ENCODE data around the gene SYNDIG1. TPM values are rescaled to one million over a fixed set of nuclear protein-coding genes. Genes with fewer than 3 reads are reported as not detected.

SYNDIG1 gene
- total and polyA plus RNA-seq, 9 of the 15 experiments (the other 6 are each of a cell fraction or from before 2014, with no cell fraction given): not detected

- TF ChIP-seq KDM1A (IDR thresholded peaks at IDR 0.05) (no peak), ZNF24 (IDR thresholded peaks at IDR 0.05) (no peak), EP300 (IDR thresholded peaks at IDR 0.05; ENCODE audit: low read length) (no peak), ZNF232 (CRISPR knock-in tag; IDR thresholded peaks at IDR 0.05) (no peak), CREM (IDR thresholded peaks at IDR 0.05; ENCODE audit: low read depth) (no peak), PPARD (CRISPR knock-in tag; IDR thresholded peaks at IDR 0.05) (no peak), GABPB2 (CRISPR knock-in tag; conservative IDR thresholded peaks at IDR 0.05) (no peak), DACH1 (IDR thresholded peaks at IDR 0.05; ENCODE audit: partially characterized antibody) (no peak), DDX20 (tag; IDR thresholded peaks at IDR 0.05; ENCODE audit: low read depth) (no peak), JUND (IDR thresholded peaks at IDR 0.05; ENCODE audit: borderline replicate concordance, low read depth, low read length) (no peak), JUND (tag; IDR thresholded peaks at IDR 0.05; ENCODE audit: borderline replicate concordance, low read depth, low read length) (no peak)
Measured at GRCh38 chr20:24519476-24519875, 50.0 kb downstream of the SYNDIG1 start (continued).

- Histone ChIP-seq H3K4me1 (replicated peaks in 1 of 2; ENCODE audit: control insufficient read depth in 2 of 2, insufficient read depth in 2 of 2, low read length in 2 of 2) (no peaks in the 10 kb centered on the region), H4K20me1 (replicated peaks; ENCODE audit: control insufficient read depth, insufficient read depth, low read length) (no peaks in the 10 kb centered on the region), H3K4me2 (ENCODE audit: insufficient read depth, low read length) (no peak overlapping the region), H3K4me3 (no peak overlapping the region), H3K79me2 (ENCODE audit: control insufficient read depth, insufficient read depth, low read length) (no peaks in the 10 kb centered on the region), H3K36me3 (ENCODE audit: control insufficient read depth, insufficient read depth, low read length) (no peaks in the 10 kb centered on the region), H3K9me3 (replicated peaks; ENCODE audit: control insufficient read depth, insufficient read depth, low read depth, low read length) (no peaks in the 10 kb centered on the region), H3K9me1 (ENCODE audit: control insufficient read depth, insufficient read depth, low read length) (no peaks in the 10 kb centered on the region), H2AFZ (ENCODE audit: low read depth, low read length) (no peak overlapping the region), H3K9ac (ENCODE audit: insufficient read depth in 1 of 2, low read depth in 2 of 2, low read length in 2 of 2) (no peak overlapping the region), H3K27ac (ENCODE audit: extremely low read depth, low read depth, low read length) (no peak overlapping the region), H3K27me3 (ENCODE audit: control insufficient read depth in 2 of 2, insufficient read depth in 2 of 2, low read length in 2 of 2) (no peaks in the 10 kb centered on the region; a peak in 1 of 5 replicates)
- in situ Hi-C loops (cut with MboI) (no loop called here), intact Hi-C loops (cut with micrococcal nuclease) (no loop called here)
- no peak for FAIRE-seq
- no peak for ATAC-seq
- WGBS (ENCODE audit: insufficient coverage, low coverage, missing lambda C conversion rate): 0% methylated on average over 3 of the region's 3 CpGs
- ChIA-PET CTCF (ENCODE audit: low intra/inter-chr PET ratio) (no interaction called here), POLR2A (no interaction called here)
- no peak for DNase-seq (ENCODE audit: extremely low read depth in 1 of 4, low spot score in 3 of 4)
- BruUV-seq (replicated peaks): no TSS peak
- TF ChIP-seq THRA (IDR thresholded peaks at IDR 0.05) (no peak), SMAD1 (IDR thresholded peaks at IDR 0.05; ENCODE audit: low read depth, low read length, partially characterized antibody) (no peak), ZNF133 (CRISPR knock-in tag; IDR thresholded peaks at IDR 0.05) (no peak), HBP1 (CRISPR knock-in tag; IDR thresholded peaks at IDR 0.05) (no peak), ZNF586 (CRISPR knock-in tag; conservative IDR thresholded peaks at IDR 0.05) (no peak), MTA2 (IDR thresholded peaks at IDR 0.05; ENCODE audit: low read depth) (no peak), ZNF695 (CRISPR knock-in tag; IDR thresholded peaks at IDR 0.05) (no peak), SMARCC2 (IDR thresholded peaks at IDR 0.05; ENCODE audit: low read depth) (no peak), MTA1 (IDR thresholded peaks at IDR 0.05; ENCODE audit: borderline replicate concordance) (no peak), THRAP3 (IDR thresholded peaks at IDR 0.05; ENCODE audit: borderline replicate concordance) (no peak), THRB (CRISPR knock-in tag; conservative IDR thresholded peaks at IDR 0.05) (no peak)
Measured at GRCh38 chr20:24521032-24521431, 51.6 kb downstream of the SYNDIG1 start.
